OCI-LY1 (cell line): ENCODE data around the gene CCDC192.
"Not testable (repeated sequence)": the region's sequence is repeated elsewhere in the genome, so short reads cannot be mapped to it uniquely, and the experiment has no call there.

Source experiments
- H2AFZ ChIP-seq: fragments of 200-600 bp; sonication (generic), shearing (Covaris generic); 2 replicates; pipeline ENCODE4 v1.6.0; 2014; ENCODE audit warnings: antibody characterized with exemption, mild to moderate bottlenecking, low read length
- H3F3A ChIP-seq: fragments of 200-600 bp; sonication (generic), shearing (Covaris generic); 2 replicates; pipeline ENCODE4 v1.6.0; 2014; ENCODE audit warnings: mild to moderate bottlenecking, antibody characterized with exemption, low read length, moderate library complexity; ENCODE audit not compliant: insufficient read depth
- H3K27ac ChIP-seq: fragments of 200-600 bp; sonication (generic); 2 replicates; pipeline ENCODE4 v1.5.1; 2014; ENCODE audit warnings: low read length, mixed run types, mild to moderate bottlenecking, low read depth; ENCODE audit not compliant: poor library complexity, severe bottlenecking
- H3K27me3 ChIP-seq: fragments of 200-600 bp; sonication (generic); 2 replicates; pipeline ENCODE4 v1.6.0; 2014; ENCODE audit warnings: antibody characterized with exemption, mild to moderate bottlenecking, low read length, moderate library complexity; ENCODE audit not compliant: insufficient read depth
- H3K36me3 ChIP-seq: fragments of 200-600 bp; sonication (generic); 2 replicates; pipeline ENCODE4 v1.6.1; 2014; ENCODE audit warnings: mild to moderate bottlenecking, antibody characterized with exemption, low read length, moderate library complexity, mixed read lengths; ENCODE audit not compliant: insufficient read depth
- H3K4me1 ChIP-seq: fragments of 200-600 bp; sonication (generic); 2 replicates; pipeline ENCODE4 v1.5.1; 2014; ENCODE audit warnings: mild to moderate bottlenecking, low read length, moderate library complexity; ENCODE audit not compliant: insufficient read depth, severe bottlenecking
- H3K4me2 ChIP-seq: fragments of 200-600 bp; sonication (generic), shearing (Covaris generic); 2 replicates; pipeline ENCODE4 v1.6.1; 2014; ENCODE audit warnings: low read length
- H3K4me3 ChIP-seq: fragments of 200-600 bp; sonication (generic); 2 replicates; pipeline ENCODE4 v1.5.1; 2014; ENCODE audit warnings: low read length, low read depth, mild to moderate bottlenecking, mixed read lengths; ENCODE audit not compliant: poor library complexity, severe bottlenecking
- H3K79me2 ChIP-seq: fragments of 200-600 bp; shearing (Covaris generic); 2 replicates; pipeline ENCODE4 v1.6.1; 2016; ENCODE audit warnings: mixed run types, low read length, mixed read lengths; ENCODE audit not compliant: insufficient read depth
- H3K9ac ChIP-seq: fragments of 200-600 bp; sonication (generic), shearing (Covaris generic); 2 replicates; pipeline ENCODE4 v1.6.1; 2014; ENCODE audit warnings: mild to moderate bottlenecking, low read length, mixed read lengths
- H3K9me2 ChIP-seq: fragments of 200-600 bp; sonication (generic), shearing (Covaris generic); 2 replicates; pipeline ENCODE4 v1.6.1; 2014; ENCODE audit warnings: low read depth, mild to moderate bottlenecking, low read length, mixed read lengths
- H3K9me3 ChIP-seq: fragments of 200-600 bp; shearing (Covaris generic); 2 replicates; pipeline ENCODE4 v1.6.1; 2014; ENCODE audit warnings: low read length, mixed read lengths
- H4K20me1 ChIP-seq: fragments of 200-600 bp; sonication (generic), shearing (Covaris generic); 2 replicates; pipeline ENCODE4 v1.6.0; 2016; ENCODE audit warnings: mild to moderate bottlenecking, low read length; ENCODE audit not compliant: insufficient read depth
- EZH2 ChIP-seq: fragments of 200-600 bp; sonication (generic), shearing (Covaris generic); IDR thresholded peaks from 2 replicates; pipeline ENCODE4 v1.8.0; 2017; ENCODE audit warnings: borderline replicate concordance, mixed run types, mild to moderate bottlenecking, antibody characterized with exemption, low read length, moderate library complexity, mixed read lengths
- TF ChIP-seq, protein P1 (sequence below): fragments of 200-600 bp; sonication (generic), shearing (Covaris generic); IDR thresholded peaks from 2 replicates; pipeline ENCODE4 v1.5.1; 2017; ENCODE audit warnings: mild to moderate bottlenecking, antibody characterized with exemption, low read length, moderate library complexity, mixed read lengths

Gene CCDC192

DNA sequence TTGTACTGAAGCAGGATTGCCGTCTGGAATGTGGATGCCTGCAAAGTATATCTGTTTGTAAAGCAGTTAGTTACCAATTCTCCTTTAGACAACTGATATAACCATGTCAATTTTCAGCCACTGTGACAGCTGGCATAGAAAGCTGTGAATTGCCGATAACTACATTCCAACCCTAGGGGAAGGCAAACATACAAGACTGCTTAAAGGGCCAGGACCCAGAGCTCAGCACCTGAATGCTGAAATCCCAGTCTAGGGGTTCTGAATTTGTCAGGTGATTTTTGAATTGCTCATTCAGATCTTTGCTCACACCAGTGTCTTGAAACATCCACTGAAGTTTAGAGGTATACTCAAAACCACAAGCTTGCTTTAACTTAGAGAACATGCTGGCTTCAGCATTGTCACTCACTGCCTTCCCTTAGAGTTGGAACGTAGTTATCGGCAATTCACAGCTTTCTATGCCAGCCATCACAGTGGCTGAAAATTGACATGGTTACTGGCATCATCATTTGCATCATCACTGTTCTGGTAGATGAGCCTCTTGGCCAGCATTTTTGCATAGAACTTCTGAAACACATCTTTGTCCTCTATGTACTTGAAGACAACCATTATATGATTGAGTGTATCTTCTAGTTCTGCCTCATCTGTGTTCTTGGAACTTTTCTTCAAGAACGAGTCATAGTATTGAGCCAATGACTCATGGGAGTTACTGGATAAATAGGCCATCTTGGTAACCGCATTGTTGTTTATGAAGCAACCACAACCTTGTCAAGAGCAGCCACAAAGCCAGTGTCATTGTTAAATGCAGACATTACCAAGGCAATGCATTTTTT lies 82.1 kb downstream of the CCDC192 start:
- Histone ChIP-seq H3K27ac (no peak overlapping the region), H3F3A (no peaks in the 10 kb centered on the region), H3K4me3 (no peak overlapping the region), H2AFZ (no peak overlapping the region), H3K27me3 (no peaks in the 10 kb centered on the region), H3K36me3 (no peaks in the 10 kb centered on the region), H3K4me2 (no peak overlapping the region), H3K4me1 (no peaks in the 10 kb centered on the region), H4K20me1 (no peaks in the 10 kb centered on the region), H3K9me2 (no peaks in the 10 kb centered on the region), H3K9me3 (no peaks in the 10 kb centered on the region), H3K79me2 (no peaks in the 10 kb centered on the region), H3K9ac (no peak overlapping the region)
- TF ChIP-seq EZH2: no peak
- TF ChIP-seq, protein P1, sequence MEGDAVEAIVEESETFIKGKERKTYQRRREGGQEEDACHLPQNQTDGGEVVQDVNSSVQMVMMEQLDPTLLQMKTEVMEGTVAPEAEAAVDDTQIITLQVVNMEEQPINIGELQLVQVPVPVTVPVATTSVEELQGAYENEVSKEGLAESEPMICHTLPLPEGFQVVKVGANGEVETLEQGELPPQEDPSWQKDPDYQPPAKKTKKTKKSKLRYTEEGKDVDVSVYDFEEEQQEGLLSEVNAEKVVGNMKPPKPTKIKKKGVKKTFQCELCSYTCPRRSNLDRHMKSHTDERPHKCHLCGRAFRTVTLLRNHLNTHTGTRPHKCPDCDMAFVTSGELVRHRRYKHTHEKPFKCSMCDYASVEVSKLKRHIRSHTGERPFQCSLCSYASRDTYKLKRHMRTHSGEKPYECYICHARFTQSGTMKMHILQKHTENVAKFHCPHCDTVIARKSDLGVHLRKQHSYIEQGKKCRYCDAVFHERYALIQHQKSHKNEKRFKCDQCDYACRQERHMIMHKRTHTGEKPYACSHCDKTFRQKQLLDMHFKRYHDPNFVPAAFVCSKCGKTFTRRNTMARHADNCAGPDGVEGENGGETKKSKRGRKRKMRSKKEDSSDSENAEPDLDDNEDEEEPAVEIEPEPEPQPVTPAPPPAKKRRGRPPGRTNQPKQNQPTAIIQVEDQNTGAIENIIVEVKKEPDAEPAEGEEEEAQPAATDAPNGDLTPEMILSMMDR: no peak

DNA sequence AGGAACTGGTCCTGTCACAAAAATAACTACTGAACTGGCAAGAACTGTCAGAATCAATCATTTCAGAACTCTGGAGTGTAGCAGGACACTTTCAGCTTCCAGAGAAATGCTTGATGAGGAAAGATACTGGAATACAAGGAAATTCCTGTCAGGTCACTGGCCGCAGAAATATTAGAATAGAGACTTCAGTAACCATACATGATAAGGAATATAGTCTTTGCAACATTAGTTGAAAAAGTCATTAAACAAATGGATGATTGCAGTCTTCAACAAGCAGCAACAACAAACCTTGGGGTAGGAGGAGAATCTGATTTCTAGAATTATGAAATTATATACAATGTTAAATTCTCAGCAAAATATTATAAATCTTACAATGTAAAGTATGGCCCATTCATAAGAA lies 88.2 kb downstream of the CCDC192 start:
- Histone ChIP-seq H3K4me2 (no peak overlapping the region), H3K4me1 (no peaks in the 10 kb centered on the region), H3K79me2 (no peaks in the 10 kb centered on the region), H3F3A (no peaks in the 10 kb centered on the region), H3K4me3 (no peak overlapping the region), H3K9me3 (no peaks in the 10 kb centered on the region), H3K27ac (no peak overlapping the region), H4K20me1 (no peaks in the 10 kb centered on the region), H3K9me2 (no peaks in the 10 kb centered on the region), H3K9ac (no peak overlapping the region), H3K27me3 (no peaks in the 10 kb centered on the region), H2AFZ (no peak overlapping the region), H3K36me3 (no peaks in the 10 kb centered on the region)
- no peak for TF ChIP-seq EZH2
- TF ChIP-seq, protein P1: no peak

DNA sequence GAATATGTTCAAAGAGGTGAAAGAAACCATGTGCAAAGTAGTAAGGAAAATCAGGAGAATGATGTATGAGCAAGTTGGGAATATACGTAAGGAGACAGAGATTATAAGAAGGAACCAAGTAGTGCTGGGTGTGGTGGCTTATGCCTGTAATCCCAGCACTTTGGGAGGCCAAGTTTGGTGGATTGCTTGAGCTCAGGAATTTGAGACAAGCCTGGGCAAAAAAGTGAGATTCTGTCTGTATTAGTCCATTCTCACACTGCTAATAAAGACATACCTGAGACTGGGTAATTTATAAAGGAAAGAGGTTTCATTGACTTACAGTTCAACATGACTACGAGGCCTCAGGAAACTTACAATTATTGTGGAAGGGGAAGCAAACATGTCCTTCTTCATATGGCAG lies 88.7 kb downstream of the CCDC192 start:
- H3K36me3 ChIP-seq, H3K27ac ChIP-seq, H3K4me2 ChIP-seq, H4K20me1 ChIP-seq, H3K79me2 ChIP-seq, H3F3A ChIP-seq, H3K9me3 ChIP-seq, H3K4me3 ChIP-seq, H3K4me1 ChIP-seq, H3K9me2 ChIP-seq, H2AFZ ChIP-seq, H3K27me3 ChIP-seq, H3K9ac ChIP-seq: not testable (repeated sequence)

DNA sequence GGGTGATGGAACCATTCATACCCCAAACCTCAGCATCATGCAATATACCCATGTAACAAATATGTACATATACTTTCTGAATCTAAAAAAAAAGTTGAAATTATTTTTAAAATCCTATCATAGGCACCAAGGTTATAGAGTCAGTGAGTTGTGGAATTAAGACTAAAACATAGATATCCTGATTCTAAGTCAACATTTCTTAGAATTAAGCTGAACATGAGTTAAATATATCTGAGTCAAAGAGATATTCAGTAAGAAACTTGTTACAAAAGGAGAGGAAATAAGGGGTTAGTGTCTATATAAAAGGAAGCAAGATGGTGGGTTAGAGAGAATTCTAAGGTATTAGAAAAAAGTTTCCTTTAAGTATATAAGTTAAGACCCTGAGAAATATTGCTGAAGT lies 89.9 kb downstream of the CCDC192 start:
- no peak overlapping the region for H3K4me3 ChIP-seq
- H3K79me2 ChIP-seq: no peaks in the 10 kb centered on the region
- no peaks in the 10 kb centered on the region for H3K27me3 ChIP-seq
- TF ChIP-seq, protein P1: no peak
- TF ChIP-seq EZH2: no peak
- no peaks in the 10 kb centered on the region for H3K4me1 ChIP-seq
- no peak overlapping the region for H2AFZ ChIP-seq
- no peak overlapping the region for H3K27ac ChIP-seq
- H3K9me2 ChIP-seq: no peaks in the 10 kb centered on the region
- no peaks in the 10 kb centered on the region for H3K9me3 ChIP-seq
- H3K4me2 ChIP-seq: no peak overlapping the region
- H3K36me3 ChIP-seq: no peaks in the 10 kb centered on the region
- H3F3A ChIP-seq: no peaks in the 10 kb centered on the region
- no peak overlapping the region for H3K9ac ChIP-seq
- H4K20me1 ChIP-seq: no peaks in the 10 kb centered on the region
